OCI-M2 (cell line): ENCODE measurements around the gene ZDHHC20.

Experiments used
- DNase-seq: peaks from one replicate; lab custom pipeline; 2025; ENCODE audit not compliant: unreplicated experiment; lab: John Stamatoyannopoulos, UW

Gene ZDHHC20

DNA sequence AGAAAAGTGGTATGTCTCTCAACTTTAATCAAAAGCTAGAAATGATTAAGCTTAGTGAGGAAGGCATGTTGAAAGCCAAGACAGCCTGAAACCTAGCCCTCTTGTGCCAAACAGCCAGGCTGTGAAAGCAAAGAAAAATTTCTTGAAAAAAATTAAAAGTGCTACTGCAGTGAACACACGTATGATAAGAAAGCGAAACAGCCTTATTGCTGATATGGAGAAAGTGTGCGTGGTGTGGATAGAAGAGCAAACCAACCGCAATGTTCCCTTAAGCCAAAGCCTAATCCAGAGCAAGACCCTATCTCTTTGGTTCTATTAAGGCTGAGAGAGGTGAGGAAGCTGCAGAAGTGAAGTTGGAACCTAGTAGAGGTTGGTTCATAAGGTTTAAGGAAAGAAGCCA is 96.4 kb downstream of the ZDHHC20 start:
- DNase-seq = no peak

- DNase-seq = no peak
Measured at GRCh38 chr13:21361706-21362105, 97.4 kb downstream of the ZDHHC20 start.

DNA sequence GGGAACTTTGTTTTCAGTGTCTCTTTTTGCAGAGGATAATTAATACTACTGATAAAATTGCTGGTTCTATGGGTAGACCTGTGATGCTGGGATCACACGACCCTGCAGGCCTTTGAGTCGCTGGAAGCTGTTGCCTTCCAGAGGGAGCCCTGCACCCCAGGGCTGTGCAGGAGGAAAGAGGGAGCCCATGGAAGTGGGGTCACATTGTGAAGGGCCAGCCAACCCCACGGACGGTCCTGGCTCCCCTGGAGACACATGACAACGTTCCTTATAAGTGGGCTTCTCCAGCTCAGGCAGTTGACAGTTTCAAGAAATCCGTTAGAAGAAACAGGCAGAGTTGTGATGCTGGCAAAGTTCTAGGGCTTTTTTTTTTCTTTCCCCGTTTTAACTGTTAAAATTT is 98.0 kb downstream of the ZDHHC20 start:
- no peak for DNase-seq

DNA sequence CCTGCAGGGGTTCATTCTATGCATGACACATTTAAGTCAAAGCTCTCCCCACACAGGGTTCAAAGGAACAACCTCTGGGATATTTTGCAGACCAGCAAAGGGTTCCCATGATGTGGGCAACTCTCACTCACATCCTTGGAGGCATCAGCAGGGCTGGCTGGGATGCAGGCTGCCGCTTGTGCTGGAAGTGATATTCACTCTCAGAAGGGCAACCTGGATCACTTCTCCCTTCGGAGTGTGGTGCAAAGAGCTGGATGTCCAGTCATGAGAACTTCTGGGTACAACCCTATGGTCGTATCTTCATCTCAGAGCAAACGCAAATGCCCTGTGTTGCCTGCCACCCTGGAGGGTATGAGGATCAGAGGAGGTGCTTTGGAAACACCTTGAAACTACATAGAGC is 98.6 kb downstream of the ZDHHC20 start:
- no peak for DNase-seq

DNA sequence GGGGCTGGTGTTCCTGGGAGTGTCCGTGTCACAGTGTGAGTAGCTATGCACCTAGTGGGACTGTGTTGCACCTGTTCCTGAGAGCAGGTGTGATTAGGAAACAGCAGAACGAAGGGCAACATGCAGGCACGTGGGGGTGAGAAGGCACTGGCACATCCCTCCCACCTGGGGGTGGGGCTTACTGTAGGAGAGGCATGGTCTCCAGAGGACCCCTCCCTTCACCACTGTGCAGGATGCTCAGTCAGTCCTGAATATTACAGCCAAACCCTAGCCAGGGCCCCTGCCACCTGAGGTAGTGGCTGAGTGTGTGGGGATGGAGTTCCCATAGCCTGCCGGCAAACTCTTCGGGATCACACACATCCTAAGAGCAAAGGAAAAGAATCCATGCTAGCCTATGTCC is 99.2 kb downstream of the ZDHHC20 start:
- DNase-seq = no peak

DNA sequence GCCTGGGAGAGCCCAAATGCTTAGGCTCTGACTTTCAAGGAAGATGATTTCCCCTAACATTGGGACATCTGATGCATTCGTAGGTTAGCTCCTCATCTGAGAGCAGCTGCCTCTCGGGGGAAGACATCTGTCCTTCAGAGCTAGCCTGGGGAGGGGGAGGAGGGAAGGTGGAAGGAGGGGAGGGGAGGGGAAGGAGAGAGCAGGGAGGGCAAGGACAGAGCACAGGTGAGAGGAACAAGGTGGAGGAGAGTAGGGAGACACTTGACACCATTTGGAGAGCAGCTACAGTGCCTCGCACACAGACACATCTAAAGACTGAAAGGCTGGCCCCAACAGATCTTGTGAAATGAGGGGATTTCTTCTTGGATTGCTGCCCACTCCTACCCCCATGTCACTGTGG is 103.8 kb downstream of the ZDHHC20 start:
- DNase-seq = no peak

GRCh38 chr13:21354721-21355120 is 104.4 kb downstream of the ZDHHC20 start:
- DNase-seq = no peak

GRCh38 chr13:21348488-21349120 is 110.5 kb downstream of the ZDHHC20 start:
- no peak for DNase-seq

- no peak for DNase-seq
Measured at GRCh38 chr13:21347753-21348318, 111.3 kb downstream of the ZDHHC20 start.

- DNase-seq = no peak
Measured at GRCh38 chr13:21344662-21345176, 114.4 kb downstream of the ZDHHC20 start.

GRCh38 chr13:21343659-21344058 is 115.4 kb downstream of the ZDHHC20 start:
- DNase-seq = no peak

DNA sequence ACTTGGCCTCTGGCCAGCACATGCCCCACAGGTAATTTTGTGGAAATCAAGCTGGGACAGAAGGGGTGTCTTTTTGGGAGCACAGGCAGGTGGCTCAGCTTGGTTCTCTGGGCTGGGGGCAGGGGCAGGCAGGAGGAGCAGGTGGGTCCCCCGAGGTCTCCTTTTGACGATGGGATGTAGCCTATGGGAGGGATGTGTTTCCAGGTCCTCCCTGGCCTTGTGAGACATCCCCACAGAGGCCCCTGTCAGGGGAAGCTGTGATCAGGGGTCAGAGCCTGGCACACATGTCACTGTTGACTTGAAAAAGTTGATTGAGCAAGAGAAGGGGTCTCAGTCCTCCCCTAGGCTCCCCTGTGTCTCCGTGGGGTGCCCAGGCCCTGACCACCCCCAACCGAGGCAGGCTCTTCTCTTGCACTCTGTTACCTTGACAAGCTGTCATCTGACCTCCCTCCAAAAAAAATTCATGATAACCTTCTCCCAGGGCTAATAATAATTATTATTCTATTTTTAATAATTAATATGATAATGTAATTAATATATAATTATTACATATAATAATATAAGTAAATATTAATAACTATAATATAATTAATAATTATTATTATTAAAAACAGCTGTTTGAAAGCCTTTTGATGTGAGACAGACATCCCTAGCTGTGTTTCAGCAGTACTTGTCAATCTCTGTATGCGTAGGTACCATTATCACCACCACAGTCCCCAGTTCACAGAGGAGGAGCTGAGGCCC is 116.2 kb downstream of the ZDHHC20 start:
- DNase-seq = no peak

- no peak for DNase-seq
Measured at GRCh38 chr13:21341637-21342422, 117.3 kb downstream of the ZDHHC20 start.

DNA sequence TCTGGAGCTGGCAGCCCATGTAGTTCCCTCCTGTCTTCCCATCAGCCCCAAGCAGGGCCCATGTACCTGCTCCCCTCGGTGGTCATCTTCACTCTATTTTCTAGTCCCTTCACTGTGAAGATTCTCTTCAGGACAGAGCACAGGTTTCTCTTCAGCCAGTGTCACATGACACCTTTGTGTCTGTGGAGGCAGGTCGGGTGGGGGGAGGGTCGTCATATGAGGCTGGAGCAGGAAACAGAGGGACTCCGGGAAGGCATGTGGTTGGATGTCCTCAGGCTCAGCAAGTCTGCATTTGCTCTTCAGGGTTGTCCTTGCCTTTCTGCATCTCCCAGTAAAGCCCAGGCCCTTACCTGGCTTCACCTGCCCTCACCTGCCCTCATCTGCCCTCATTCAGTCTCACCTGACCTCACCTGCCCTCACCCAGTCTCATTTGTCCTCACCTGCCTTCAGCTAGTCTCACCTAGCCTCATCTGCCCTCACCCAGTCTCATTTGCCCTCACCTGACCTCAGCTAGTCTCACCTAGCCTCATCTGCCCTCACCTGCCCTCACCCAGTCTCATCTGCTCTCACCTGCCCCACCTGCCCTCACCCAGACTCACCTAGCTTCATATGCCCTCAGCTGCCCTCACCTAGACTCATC is 120.3 kb downstream of the ZDHHC20 start:
- DNase-seq = no peak

DNA sequence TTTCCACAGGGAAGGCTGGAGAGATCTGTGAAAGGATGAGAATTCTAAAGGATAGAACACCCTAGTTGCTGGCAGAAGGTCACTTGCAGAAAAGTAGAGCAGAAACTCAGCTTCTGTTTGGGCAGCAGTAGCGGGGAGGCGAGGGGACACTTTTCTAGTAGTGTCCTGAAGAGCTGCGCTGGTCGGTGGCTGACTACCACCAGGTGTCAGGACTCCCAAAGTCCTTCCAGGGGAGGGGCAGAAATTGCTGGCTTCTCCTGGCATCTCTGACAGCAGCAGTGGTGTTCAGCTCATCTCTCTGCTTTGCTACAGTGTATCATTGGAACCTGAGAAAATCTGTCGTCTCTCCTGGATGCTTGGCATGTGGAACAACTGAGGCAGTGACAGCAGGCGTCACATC is 120.9 kb downstream of the ZDHHC20 start:
- DNase-seq = no peak

DNA sequence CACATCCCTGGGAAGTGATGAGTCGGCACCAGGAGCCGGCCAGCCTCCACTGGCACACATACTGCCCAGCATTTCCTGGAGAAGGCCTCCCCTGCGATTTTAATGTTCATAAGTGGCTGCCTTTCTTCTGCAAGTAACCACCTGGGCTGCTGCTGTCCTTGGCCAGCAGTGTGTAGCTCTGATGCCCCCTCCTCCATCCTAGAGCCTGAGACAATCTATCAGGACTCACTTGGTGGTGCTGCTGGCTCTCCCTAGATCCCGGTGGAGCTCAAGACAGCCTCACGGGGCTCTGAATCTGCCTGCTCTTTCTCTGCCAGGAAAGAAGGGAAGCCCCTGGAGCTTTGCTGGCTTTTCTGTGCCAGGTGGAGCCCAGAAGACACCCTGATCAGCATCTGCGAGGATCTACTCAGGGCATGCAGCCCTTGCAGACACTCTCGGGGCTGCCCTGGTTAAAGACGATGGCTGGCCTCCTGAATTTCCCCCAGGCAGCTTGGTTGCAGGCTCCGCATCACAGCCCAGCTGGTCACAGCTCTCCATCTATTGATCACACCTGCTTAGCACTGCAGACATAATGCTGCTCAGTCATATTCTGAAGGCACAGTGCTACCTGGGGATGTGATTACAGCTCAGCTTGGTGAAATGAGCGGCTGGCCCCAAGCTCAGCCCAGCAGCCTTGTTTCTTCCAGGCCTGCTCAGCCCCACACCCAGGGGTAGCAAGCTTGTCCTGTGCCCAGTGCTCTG is 122.3 kb downstream of the ZDHHC20 start:
- DNase-seq = no peak

GRCh38 chr13:21333186-21333585 is 125.9 kb downstream of the ZDHHC20 start:
- DNase-seq = no peak

DNA sequence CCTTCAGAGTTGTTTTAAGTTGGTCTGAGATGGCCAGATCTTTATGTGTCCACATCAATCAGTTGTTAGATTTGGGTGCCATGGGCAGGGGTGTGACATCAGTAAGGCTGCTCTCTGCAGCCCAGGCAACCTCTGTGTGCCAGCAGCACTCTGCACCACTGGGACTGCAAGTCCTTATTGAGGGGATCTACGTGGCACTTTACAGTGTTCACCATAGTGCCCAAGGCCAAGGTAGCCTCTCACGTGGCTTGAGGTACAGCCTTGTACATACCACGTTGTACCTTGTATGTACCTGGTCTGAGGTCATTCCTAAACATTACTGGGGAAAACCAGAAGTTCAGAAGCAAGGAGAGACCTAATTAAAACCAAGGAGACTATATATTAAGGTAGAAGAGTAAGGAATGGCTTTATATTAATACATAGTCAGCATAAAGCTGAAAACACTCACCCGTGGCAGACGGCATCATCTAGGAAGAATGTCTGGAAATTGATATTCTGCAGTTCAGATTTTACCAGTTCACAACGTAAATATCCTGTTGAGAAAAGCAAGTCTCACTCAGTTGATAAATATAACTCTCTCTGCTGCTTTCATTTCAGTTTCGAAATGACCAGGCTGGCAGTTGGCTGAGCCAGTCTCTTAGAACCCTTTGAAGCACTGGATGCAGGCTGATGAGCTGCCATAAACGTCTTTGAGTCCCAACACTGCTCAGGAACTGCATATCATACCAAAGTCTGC is 128.8 kb downstream of the ZDHHC20 start:
- no peak for DNase-seq

GRCh38 chr13:21328836-21329477 is 130.1 kb downstream of the ZDHHC20 start:
- no peak for DNase-seq
